ENCODE data around the gene OR52N1. TPM values are rescaled to one million over a fixed set of nuclear protein-coding genes. Genes with fewer than 3 reads are reported as not detected.

OR52N1 gene
- total RNA-seq, 3 donors from 2014 or later, result not detected

- H3K4me3 ChIP-seq, result no peak overlapping the region
- no peaks in the 10 kb centered on the region for H3K36me3 ChIP-seq (ENCODE audit: low read depth)
- intact Hi-C loops (cut with DNase I, micrococcal nuclease), result no loop called here
- DNase-seq (no peak), ATAC-seq (no peak)
- H3K9me3 ChIP-seq, result no peaks in the 10 kb centered on the region
- TF ChIP-seq, protein P1, sequence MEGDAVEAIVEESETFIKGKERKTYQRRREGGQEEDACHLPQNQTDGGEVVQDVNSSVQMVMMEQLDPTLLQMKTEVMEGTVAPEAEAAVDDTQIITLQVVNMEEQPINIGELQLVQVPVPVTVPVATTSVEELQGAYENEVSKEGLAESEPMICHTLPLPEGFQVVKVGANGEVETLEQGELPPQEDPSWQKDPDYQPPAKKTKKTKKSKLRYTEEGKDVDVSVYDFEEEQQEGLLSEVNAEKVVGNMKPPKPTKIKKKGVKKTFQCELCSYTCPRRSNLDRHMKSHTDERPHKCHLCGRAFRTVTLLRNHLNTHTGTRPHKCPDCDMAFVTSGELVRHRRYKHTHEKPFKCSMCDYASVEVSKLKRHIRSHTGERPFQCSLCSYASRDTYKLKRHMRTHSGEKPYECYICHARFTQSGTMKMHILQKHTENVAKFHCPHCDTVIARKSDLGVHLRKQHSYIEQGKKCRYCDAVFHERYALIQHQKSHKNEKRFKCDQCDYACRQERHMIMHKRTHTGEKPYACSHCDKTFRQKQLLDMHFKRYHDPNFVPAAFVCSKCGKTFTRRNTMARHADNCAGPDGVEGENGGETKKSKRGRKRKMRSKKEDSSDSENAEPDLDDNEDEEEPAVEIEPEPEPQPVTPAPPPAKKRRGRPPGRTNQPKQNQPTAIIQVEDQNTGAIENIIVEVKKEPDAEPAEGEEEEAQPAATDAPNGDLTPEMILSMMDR (IDR thresholded peaks at IDR 0.05), result no peak
- H3K4me1 ChIP-seq (ENCODE audit: low read depth), result no peaks in the 10 kb centered on the region
These were observed 24.5 kb upstream of the OR52N1 start for GRCh38 chr11:5815534-5815933.

DNA sequence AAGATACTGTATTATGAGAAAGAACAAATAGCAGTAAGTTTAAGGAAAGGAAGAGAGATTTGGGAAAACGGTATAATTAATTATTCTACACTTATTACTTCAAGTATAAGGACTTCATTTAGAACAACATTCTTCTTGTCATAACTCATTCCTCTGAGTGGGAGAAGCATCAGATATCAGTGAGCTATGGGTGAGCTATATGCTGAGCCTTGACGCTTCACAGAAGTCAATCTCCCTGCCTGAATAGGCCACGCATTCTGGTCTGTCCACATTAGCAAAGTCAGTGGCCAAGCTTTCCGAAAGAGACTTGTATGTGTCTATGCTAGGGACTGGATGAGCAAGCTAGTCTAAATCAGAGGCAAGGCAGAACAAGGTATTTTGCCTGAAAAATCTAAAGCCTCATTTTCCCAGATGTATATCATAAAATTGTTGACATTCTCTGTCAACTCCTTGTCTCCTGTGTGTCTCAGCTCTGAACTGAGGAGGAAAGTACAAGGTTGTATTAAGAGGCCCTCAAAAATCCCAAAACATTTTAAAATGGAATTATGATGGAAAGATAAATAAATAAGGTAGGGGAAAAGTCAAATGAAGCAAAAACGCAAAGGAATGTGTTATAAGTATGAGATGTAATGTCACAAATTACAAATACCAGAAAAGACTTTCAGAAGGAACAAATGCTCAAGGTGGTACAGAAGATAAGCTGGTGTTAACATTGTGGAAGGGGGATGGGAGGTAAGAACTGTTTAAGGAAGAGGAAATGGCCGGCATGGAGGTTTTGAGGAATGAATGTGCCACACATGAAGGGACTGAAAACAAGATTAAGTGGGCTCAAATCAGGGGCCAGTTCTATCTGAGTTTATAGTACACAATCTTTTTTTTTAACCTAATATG, 19.1 kb upstream of the OR52N1 start:
- H3K4me1 ChIP-seq (ENCODE audit: low read depth), result no peaks in the 10 kb centered on the region
- ATAC-seq (no peak), DNase-seq (no peak)
- no peak overlapping the region for H3K4me3 ChIP-seq
- no peaks in the 10 kb centered on the region for H3K36me3 ChIP-seq (ENCODE audit: low read depth)
- TF ChIP-seq, protein P1 (IDR thresholded peaks at IDR 0.05), result no peak
- intact Hi-C loops (cut with DNase I, micrococcal nuclease), result loop anchor here (5.0 to 10.0 kb wide), 3 partner anchors 333 to 688 kb away; no protein-coding TSS in a partner anchor
- H3K9me3 ChIP-seq, result no peaks in the 10 kb centered on the region

DNA sequence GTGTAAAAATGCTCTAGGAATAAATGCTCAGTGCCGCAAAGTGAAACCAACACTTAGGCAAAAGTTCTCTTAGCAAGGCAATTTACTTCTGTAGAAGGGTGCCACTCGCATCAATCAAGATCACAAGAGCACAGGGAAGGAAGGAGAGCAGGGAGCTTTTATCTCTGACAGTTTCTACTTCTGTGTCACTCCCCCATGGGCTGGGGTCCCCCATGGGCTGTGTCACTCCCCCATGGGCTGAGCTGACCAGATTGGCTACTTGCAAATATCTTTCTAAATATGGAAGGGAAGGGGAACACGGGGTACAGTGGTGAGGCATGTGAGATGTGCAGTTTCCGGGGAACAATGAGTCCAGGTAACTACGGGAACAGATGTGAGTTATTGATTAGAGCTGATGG, 18.1 kb upstream of the OR52N1 start:
- DNase-seq, result peak in 1 of 3 donors; percentile 3
- H3K9me3 ChIP-seq, result no peaks in the 10 kb centered on the region
- peak; percentile 41 for ATAC-seq
- no peaks in the 10 kb centered on the region for H3K36me3 ChIP-seq (ENCODE audit: low read depth)
- intact Hi-C loops (cut with DNase I, micrococcal nuclease), result loop anchor here (5.0 to 10.0 kb wide), 3 partner anchors 332 to 687 kb away; no protein-coding TSS in a partner anchor
- no peaks in the 10 kb centered on the region for H3K4me1 ChIP-seq (ENCODE audit: low read depth)
- no peak overlapping the region for H3K4me3 ChIP-seq
- TF ChIP-seq, protein P1 (IDR thresholded peaks at IDR 0.05), result no peak

GRCh38 chr11:5808500-5809121, 17.5 kb upstream of the OR52N1 start, which contains the start of gene OR52N2:
Gene OR52N2, plus strand, starts transcription at chr11:5808924. Its CDS starts 11,412 bp downstream, at chr11:5820336.
- DNase-seq (peak in 2 of 3 donors; percentile 62 to 87), ATAC-seq (peak; percentile 89)
- intact Hi-C loops (cut with DNase I, micrococcal nuclease), result loop anchor here (5.0 to 10.0 kb wide), 3 partner anchors 331 to 686 kb away; no protein-coding TSS in a partner anchor
- H3K4me1 ChIP-seq (ENCODE audit: low read depth), result no peaks in the 10 kb centered on the region
- H3K9me3 ChIP-seq, result no peaks in the 10 kb centered on the region
- TF ChIP-seq, protein P1 (IDR thresholded peaks at IDR 0.05), result peak; percentile 62
- H3K36me3 ChIP-seq (ENCODE audit: low read depth), result no peaks in the 10 kb centered on the region
- no peak within 1 kb of the TSS for H3K4me3 ChIP-seq

GRCh38 chr11:5807580-5807979, 16.5 kb upstream of the OR52N1 start:
- Histone ChIP-seq H3K4me3 (no peak overlapping the region), H3K36me3 (ENCODE audit: low read depth) (no peaks in the 10 kb centered on the region), H3K9me3 (no peaks in the 10 kb centered on the region), H3K4me1 (ENCODE audit: low read depth) (no peaks in the 10 kb centered on the region)
- no peak for ATAC-seq
- no peak for DNase-seq
- intact Hi-C loops (cut with DNase I, micrococcal nuclease), result loop anchor here (5.0 to 10.0 kb wide), 3 partner anchors 330 to 685 kb away; no protein-coding TSS in a partner anchor
- TF ChIP-seq, protein P1 (IDR thresholded peaks at IDR 0.05), result no peak
